AG04450 (cell line): ENCODE results near the gene MX2. TPM values are rescaled to one million over a fixed set of nuclear protein-coding genes. Genes with fewer than 3 reads are reported as not detected.

Source experiments
- CTCF ChIA-PET: fragments of 300-600, 350-600 bp; formaldehyde crosslinking; extraction: SDS; loops from one replicate; lab custom pipeline; 2022; ENCODE audit warnings: antibody characterized with exemption, inconsistent platforms; lab: Charles Lee
- POLR2A ChIA-PET: fragments of 350-600 bp; formaldehyde crosslinking; extraction: SDS; loops from one replicate; lab custom pipeline; 2021; ENCODE audit warnings: antibody characterized with exemption, inconsistent platforms; lab: Yijun Ruan, JAX
- DNase-seq: peaks from one replicate; pipeline ENCODE4 v3.0.0-alpha.2; 2011; ENCODE audit warnings: low read depth, low spot score
- H3K27ac ChIP-seq: one replicate; pipeline ENCODE4 v1.5.1; 2012; ENCODE audit warnings: low read depth, low read length, control low read depth
- H3K27me3 ChIP-seq: one replicate; pipeline ENCODE4 v1.6.0; 2012; ENCODE audit warnings: low read length; ENCODE audit not compliant: control insufficient read depth, insufficient read depth
- H3K4me3 ChIP-seq: 2 replicates; pipeline ENCODE4 v1.5.1; 2011; ENCODE audit warnings: mild to moderate bottlenecking, low read depth, low read length, control low read depth
- H3K9me3 ChIP-seq: 2 replicates; pipeline ENCODE4 v1.5.1; 2012; ENCODE audit warnings: low read length; ENCODE audit not compliant: control insufficient read depth, insufficient read depth
- polyA plus RNA-seq: library from polyadenylated mRNA; depleted of rRNA; stranded (reverse); fragments of >200 nt; gene quantifications from 2 replicates; pipeline ENCODE4 v1.2.3, GENCODE V29; 2011
- TF ChIP-seq, protein P1 (sequence below): IDR thresholded peaks from 2 replicates; pipeline ENCODE4 v1.5.1; 2011; ENCODE audit warnings: low read depth, low read length, control low read depth, inconsistent platforms

MX2 gene
- polyA plus RNA-seq, 1 experiment, result 0.82 TPM

DNA sequence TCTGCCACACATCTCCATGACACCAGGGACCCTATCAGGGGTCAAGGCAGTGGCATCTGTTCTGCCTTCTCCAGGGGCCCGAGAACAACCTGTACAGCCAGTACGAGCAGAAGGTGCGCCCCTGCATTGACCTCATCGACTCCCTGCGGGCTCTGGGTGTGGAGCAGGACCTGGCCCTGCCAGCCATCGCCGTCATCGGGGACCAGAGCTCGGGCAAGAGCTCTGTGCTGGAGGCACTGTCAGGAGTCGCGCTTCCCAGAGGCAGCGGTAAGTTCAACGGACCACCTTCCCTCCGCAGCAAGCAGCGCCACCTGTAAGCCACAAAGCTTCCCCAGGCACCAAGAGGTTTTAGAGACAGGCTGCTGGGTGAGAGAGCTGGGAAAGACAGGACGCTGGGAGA lies 15.9 kb downstream of the MX2 start:
- no peak for DNase-seq
- ChIA-PET CTCF (no interaction called here), POLR2A (no interaction called here)
- H3K9me3 ChIP-seq, result no peaks in the 10 kb centered on the region; the same call in 1 of the 2 replicates
- H3K27me3 ChIP-seq, result peaks cover 2% of the 10 kb centered on the region
- no peak overlapping the region for H3K4me3 ChIP-seq
- TF ChIP-seq, protein P1, sequence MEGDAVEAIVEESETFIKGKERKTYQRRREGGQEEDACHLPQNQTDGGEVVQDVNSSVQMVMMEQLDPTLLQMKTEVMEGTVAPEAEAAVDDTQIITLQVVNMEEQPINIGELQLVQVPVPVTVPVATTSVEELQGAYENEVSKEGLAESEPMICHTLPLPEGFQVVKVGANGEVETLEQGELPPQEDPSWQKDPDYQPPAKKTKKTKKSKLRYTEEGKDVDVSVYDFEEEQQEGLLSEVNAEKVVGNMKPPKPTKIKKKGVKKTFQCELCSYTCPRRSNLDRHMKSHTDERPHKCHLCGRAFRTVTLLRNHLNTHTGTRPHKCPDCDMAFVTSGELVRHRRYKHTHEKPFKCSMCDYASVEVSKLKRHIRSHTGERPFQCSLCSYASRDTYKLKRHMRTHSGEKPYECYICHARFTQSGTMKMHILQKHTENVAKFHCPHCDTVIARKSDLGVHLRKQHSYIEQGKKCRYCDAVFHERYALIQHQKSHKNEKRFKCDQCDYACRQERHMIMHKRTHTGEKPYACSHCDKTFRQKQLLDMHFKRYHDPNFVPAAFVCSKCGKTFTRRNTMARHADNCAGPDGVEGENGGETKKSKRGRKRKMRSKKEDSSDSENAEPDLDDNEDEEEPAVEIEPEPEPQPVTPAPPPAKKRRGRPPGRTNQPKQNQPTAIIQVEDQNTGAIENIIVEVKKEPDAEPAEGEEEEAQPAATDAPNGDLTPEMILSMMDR, result no peak
- H3K27ac ChIP-seq, result no peak overlapping the region

DNA sequence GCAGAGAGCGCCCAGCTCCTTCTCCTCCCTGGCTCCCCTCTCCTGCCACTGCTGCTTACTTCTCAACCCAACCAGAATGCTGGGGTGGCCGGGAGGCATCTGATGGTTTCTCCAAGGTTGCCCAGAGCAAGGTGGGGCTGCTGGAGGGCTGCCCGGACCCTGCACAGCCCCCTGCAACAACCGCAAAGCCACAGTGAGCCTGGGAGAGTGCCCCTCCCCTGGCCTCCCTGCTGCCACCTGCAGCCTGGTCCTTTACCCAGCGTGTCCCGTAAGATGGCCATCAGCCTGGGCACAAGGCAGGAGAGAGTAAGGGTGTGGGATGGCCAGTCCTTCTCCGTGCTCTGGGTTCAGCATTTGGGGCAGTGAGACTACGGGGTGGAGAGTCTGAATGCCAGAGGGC lies 17.0 kb downstream of the MX2 start:
- CTCF ChIA-PET, result interaction anchor here (0.8 kb wide), 1 partner anchor 95 kb away, joined by 6 read pairs; no protein-coding TSS in a partner anchor

DNA sequence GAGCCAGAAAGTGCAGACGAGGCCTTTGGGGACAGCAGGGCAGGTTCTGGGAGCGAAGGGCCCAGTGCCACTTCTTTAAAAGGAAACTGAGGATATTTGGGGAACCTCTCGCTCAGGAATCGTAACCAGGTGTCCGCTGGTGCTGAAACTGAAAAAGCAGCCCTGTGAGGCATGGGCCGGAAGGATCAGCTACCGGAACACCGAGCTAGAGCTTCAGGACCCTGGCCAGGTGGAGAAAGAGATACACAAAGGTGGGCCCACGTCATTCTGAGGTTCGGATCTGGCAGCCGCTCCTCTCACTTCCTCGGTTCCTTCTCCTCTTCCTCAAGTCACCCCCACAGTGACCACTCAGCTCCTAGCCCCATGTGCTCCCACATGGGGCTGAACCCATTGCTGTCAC lies 18.1 kb downstream of the MX2 start:
- CTCF ChIA-PET, result no interaction called here
- no peak for DNase-seq
- H3K27me3 ChIP-seq, result peaks cover 2% of the 10 kb centered on the region
- H3K4me3 ChIP-seq, result no peak overlapping the region
- no peaks in the 10 kb centered on the region; the same call in 1 of the 2 replicates for H3K9me3 ChIP-seq
- no peak overlapping the region for H3K27ac ChIP-seq
- POLR2A ChIA-PET, result no interaction called here
- TF ChIP-seq, protein P1, result no peak

More for the DNA sequence above, 17.0 kb downstream of the MX2 start:
- POLR2A ChIA-PET, result no interaction called here
- Histone ChIP-seq H3K27ac (no peak overlapping the region), H3K4me3 (no peak overlapping the region), H3K27me3 (peaks cover 2% of the 10 kb centered on the region), H3K9me3 (no peaks in the 10 kb centered on the region; the same call in 1 of the 2 replicates)
- DNase-seq, result no peak
- TF ChIP-seq, protein P1, result no peak

DNA sequence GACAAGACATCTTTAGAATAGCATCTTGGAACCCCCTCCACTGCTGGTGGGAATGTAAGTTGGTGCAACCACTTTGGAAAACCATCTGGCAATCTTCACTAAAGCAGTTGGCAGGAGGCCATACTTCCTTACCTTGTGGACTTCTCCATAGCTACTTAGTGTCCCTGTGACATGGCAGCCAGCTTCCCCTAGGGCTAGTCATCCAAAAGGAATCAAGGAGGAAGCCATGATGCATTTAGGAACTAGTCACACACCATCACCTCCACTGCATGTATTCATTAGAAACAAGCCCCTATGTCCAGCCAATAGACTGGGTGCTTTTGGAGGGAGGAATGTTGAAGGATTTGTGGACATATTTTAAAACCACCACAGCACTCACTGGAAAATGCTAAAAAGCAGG lies 19.9 kb downstream of the MX2 start:
- no peak overlapping the region for H3K27ac ChIP-seq
- DNase-seq, result no peak
- POLR2A ChIA-PET, result no interaction called here
- TF ChIP-seq, protein P1, result no peak
- H3K9me3 ChIP-seq, result no peaks in the 10 kb centered on the region; the same call in 1 of the 2 replicates
- H3K4me3 ChIP-seq, result no peak overlapping the region
- CTCF ChIA-PET, result no interaction called here
- H3K27me3 ChIP-seq, result peaks cover 2% of the 10 kb centered on the region

DNA sequence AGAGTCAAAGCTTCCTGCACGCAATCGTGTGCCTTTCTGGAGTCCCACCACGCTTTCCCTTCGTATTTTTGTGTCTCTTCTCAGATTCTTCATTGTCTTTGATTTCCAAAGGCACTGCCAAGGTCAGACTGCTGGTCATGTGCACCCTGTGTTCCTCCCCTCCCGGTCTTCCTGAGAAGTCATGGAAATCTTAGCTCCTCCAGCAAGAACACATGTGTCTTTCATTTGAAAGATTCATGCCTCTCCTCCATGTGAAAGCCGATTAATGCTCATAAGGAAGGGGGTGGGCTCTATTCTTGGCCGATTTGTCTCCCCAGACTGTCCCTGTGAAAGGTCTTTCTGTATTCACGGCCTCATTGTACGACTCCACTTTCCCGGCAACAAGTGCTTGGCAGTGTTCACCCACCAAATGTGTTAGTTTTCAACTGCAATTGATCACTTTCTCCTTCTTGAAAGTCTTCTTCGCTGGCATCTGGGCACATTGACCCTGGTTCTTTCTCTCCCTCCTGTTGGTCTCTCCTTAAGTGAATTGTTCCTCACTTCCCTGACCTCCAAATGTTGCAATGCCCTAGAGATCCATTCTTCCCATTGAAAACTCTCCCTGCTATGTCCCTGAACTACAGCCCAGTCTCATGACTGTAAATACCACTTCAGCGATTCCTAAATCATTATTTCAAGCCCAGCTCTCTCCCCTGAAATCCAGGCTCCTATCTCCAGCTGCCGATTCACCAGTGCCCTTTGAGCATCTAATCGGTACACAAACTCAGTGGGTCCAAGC lies 25.4 kb downstream of the MX2 start:
- Histone ChIP-seq H3K4me3 (no peak overlapping the region), H3K9me3 (no peaks in the 10 kb centered on the region), H3K27me3 (no peaks in the 10 kb centered on the region), H3K27ac (no peak overlapping the region)
- no peak for DNase-seq
- POLR2A ChIA-PET, result no interaction called here
- TF ChIP-seq, protein P1, result no peak
- CTCF ChIA-PET, result no interaction called here
